ENCODE measurements around the gene IL17A. TPM values are rescaled to one million over a fixed set of nuclear protein-coding genes. Genes with fewer than 3 reads are reported as not detected.
"Not testable (repeated sequence)": the region's sequence is repeated elsewhere in the genome, so short reads cannot be mapped to it uniquely, and the experiment has no call there.

The IL17A gene
- total RNA-seq, 1 donor from 2014 or later, result not detected

DNA sequence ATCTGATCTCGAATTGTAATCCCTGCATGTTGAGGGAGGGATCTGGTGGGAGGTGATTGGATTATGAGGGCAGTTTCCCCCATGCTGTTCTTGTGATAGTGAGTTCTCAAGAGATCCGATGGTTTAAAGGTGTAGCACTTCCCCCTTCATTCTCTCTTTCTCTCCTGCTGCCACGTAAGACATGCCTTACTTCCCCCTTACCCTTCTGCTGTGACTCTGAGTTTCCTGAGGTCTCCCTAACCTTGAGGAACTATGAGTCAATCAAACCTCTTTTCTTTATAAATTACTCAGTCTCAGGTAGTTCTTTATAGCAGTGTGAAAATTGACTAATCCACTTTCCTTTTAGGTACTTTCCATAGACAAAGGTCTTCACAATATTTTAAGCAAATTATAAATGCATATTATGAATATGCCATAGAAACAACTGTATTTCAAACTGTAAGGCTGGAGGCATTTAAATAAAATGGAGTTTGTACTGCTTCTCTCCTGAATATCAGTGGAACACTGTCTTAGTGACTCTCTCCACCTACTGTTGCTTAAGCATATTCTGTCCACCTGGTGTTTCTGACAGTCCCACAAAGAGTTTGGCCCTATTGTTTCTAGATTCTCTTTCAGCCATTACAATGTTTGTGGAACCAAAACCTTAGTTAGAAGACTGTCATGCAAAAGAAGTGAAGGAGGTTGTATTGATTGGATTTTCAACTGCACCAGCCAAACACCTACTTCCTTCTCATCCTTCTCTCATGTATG, 24.3 kb upstream of the IL17A start:
- ATAC-seq, result no peak
- DNase-seq (ENCODE audit: missing footprints), result no peak
- intact Hi-C loops (cut with DNase I), result loop anchor here (5.0 kb wide), 1 partner anchor 70 kb away; no protein-coding TSS in a partner anchor

- no peak for DNase-seq (ENCODE audit: missing footprints)
- ATAC-seq, result no peak
- intact Hi-C loops (cut with DNase I), result loop anchor here (5.0 kb wide), 1 partner anchor 69 kb away; no protein-coding TSS in a partner anchor
Measured at GRCh38 chr6:52162940-52163908, 23.0 kb upstream of the IL17A start.

DNA sequence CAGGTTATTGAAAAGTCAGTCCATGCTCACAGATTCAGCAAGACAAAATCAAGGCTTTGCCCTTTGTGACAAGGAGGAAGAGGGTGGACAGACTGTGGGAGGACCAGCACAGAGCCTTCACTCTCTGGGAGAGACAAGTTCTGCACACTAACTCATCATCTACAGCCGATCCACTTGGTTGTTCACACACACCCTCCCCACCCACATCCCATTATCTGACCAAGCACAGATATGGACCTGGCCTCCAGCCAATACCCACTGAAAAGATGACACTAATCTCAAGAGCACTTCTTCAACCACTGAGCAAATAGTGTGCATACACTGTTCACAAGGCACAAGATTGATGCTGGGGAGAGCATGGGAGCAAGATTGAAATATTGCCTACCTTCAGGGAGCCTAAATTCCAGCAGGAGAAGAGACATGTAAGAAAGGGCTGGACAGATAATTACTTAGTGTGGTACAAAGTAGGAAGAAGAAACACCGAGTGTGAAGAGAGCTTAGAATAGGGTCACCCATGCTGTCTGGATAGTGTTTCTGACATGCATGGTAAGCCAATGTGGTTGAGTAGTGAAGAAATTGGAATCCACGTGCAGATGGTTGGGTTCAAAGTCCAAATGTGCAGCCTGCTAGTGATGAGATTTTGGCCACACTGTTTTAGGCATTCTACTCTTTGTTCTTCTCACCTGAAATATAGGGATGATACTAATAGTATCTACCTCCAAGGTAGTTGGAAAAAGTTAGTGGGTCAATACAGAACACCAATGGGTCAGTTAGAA, 21.7 kb upstream of the IL17A start:
- DNase-seq (ENCODE audit: missing footprints) (no peak), ATAC-seq (no peak)
- intact Hi-C loops (cut with DNase I), result loop anchor here (5.0 kb wide), 1 partner anchor 68 kb away; no protein-coding TSS in a partner anchor

DNA sequence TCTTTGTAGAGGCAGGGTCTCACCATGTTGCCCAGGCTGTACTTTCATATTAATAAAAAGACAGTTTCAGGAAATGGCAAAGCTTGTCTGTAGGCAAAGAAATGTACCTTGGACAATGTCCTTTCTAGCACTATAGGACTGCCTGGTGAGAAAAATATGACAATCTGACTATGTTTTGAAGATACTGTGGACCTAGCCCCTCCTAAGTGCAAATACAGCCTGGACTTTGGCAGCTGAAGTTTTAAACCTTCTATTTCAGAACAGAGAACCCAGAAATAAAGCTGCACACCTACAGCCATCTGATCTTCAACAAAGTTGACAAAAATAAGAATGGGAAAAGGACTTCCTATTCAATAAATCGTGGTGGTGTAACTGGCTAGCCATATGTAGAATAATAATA, 18.9 kb upstream of the IL17A start:
- ATAC-seq (no peak), DNase-seq (ENCODE audit: missing footprints) (no peak)
- intact Hi-C loops (cut with DNase I), result no loop called here

DNA sequence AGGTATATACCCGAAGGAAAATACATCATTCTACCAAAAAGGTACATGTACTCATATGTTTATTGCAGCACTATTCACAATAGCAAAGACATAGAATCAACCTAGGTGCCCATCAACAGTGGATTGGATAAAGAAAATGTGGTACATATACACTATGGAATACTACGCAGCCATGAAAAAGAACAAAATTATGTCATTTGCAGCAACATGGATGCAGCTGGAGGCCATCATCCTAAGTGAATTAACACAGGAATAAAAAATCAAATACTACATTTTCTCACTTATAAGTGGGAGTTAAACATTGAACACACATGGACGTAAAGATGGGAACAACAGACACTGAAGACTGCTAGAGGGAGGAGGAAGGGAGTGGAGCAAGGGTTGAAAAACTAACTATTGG, 17.8 kb upstream of the IL17A start:
- intact Hi-C loops (cut with DNase I); ATAC-seq: not testable (repeated sequence)

DNA sequence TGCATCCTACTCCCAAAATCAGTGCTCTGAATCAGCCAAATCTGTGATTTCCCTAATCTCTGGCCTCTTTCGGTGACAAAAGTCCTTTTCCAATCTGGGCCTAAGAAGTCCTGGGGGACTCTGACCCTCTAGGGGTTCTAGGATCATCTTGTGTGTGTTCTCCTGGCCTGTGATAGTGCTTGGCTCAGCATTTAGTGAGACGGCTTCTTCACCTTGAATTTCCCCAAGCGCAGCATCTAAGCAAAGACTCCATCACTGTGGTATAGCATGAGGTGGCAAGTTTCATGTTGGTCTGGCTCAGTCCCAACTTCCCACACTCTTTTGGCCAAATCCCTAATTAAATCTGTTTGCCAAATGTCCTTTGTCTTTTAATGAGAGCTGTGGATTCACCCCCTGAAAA, 12.1 kb upstream of the IL17A start:
- DNase-seq (ENCODE audit: missing footprints) (no peak), ATAC-seq (no peak)
- intact Hi-C loops (cut with DNase I), result no loop called here

More for the DNA sequence above, 17.8 kb upstream of the IL17A start:
- DNase-seq (ENCODE audit: missing footprints), result not testable (repeated sequence)

- intact Hi-C loops (cut with DNase I), result no loop called here
- DNase-seq (ENCODE audit: missing footprints) (no peak), ATAC-seq (no peak)
Measured at GRCh38 chr6:52176550-52176949, 9.6 kb upstream of the IL17A start.

DNA sequence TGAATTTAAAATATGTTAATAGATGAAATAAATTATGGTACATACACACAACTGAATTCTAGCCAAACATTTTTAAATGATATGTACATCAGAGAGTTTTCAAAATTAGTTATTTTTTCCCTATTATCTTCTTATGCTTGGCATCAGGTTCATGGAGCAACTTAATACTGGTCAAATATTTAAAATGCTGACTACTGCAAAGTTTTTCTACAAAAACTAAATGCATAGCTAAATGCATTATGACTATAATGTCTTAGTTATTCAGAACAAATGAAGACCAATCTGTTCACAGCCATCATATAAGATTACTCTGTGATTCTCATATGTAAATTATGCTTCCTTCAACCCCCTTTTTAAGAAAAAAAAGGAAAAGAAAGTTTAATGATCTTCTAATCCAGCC, 8.2 kb upstream of the IL17A start:
- no peak for ATAC-seq

GRCh38 chr6:52180787-52181558, 5.2 kb upstream of the IL17A start:
- ATAC-seq, result no peak
- DNase-seq (ENCODE audit: missing footprints), result no peak
- intact Hi-C loops (cut with DNase I), result no loop called here

More for the DNA sequence above, 8.2 kb upstream of the IL17A start:
- no peak for DNase-seq (ENCODE audit: missing footprints)
- intact Hi-C loops (cut with DNase I), result no loop called here

DNA sequence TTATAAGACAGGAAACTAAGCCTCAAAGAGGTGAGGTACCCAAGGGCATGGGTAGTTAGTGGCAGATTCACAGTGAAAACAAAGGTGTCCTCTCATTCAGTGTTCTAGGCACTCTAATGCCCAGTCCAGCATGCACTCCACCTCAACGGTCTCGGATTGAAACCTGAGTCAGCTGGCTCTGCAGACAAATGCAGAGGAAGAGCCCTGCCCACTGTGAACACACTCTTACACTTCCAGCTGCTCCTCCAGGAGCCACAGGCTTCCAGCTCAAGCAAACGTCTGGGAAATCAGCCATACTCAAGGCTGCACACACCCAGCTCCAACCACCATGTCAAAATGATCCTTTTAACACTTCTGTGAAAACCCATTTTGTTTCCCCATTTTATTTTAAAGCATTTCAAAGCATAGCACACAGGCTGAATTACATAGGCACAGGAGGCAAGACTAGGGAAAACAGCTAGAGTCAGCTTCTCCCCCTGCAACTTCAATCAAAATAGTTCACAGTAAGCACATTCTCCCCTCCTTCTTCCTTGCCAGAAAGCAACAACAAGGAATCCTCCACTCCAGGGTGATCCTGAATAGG, 3.0 kb upstream of the IL17A start:
- intact Hi-C loops (cut with DNase I), result no loop called here
- no peak for DNase-seq (ENCODE audit: missing footprints)
- no peak for ATAC-seq

GRCh38 chr6:52186480-52186879, 305 bp downstream of the IL17A start:
- ATAC-seq (no peak), DNase-seq (ENCODE audit: missing footprints) (no peak)
- intact Hi-C loops (cut with DNase I), result no loop called here

- ATAC-seq (no peak), DNase-seq (ENCODE audit: missing footprints) (no peak)
Measured at GRCh38 chr6:52187098-52187497, 923 bp downstream of the IL17A start.

DNA sequence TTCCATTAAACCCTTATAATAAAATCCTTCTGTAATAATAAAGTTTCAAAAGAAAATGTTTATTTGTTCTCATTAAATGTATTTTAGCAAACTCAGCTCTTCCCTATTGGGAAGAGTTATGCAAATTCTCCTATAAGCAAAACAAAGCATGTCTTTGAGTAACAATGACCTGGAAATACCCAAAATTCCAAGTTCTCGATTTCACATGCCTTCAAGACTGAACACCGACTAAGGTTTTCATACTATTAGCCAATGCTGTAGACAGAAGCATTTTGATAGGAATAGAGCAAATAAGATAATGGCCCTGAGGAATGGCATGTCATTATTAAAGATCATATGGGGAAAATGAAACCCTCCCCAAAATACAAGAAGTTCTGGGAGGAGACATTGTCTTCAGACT, 3.8 kb downstream of the IL17A start:
- ATAC-seq (no peak), DNase-seq (ENCODE audit: missing footprints) (no peak)
- intact Hi-C loops (cut with DNase I), result no loop called here

More at GRCh38 chr6:52187098-52187497, 923 bp downstream of the IL17A start:
- intact Hi-C loops (cut with DNase I), result no loop called here

DNA sequence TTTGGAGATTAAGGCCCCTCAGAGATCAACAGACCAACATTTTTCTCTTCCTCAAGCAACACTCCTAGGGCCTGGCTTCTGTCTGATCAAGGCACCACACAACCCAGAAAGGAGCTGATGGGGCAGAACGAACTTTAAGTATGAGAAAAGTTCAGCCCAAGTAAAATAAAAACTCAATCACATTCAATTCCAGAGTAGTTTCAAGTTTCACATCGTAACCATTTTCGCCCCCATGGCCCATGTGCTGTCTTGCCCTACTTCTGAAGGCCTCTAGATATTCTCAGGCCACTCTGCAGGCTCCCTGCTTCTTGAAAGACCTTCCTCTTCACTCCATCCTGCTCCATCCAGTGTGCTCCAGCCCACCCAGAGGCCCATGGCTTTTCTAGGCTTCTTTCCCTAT, 4.2 kb downstream of the IL17A start:
- intact Hi-C loops (cut with DNase I), result no loop called here
- ATAC-seq (no peak), DNase-seq (ENCODE audit: missing footprints) (no peak)

- DNase-seq (ENCODE audit: missing footprints), result no peak
- intact Hi-C loops (cut with DNase I), result no loop called here
- no peak for ATAC-seq
Measured at GRCh38 chr6:52191824-52192223, 5.6 kb downstream of the IL17A start.

GRCh38 chr6:52195886-52196285, 9.7 kb downstream of the IL17A start:
- DNase-seq (ENCODE audit: missing footprints) (no peak), ATAC-seq (no peak)
- intact Hi-C loops (cut with DNase I), result no loop called here

GRCh38 chr6:52200088-52200487, 13.9 kb downstream of the IL17A start:
- DNase-seq (ENCODE audit: missing footprints); intact Hi-C loops (cut with DNase I); ATAC-seq: not testable (repeated sequence)

DNA sequence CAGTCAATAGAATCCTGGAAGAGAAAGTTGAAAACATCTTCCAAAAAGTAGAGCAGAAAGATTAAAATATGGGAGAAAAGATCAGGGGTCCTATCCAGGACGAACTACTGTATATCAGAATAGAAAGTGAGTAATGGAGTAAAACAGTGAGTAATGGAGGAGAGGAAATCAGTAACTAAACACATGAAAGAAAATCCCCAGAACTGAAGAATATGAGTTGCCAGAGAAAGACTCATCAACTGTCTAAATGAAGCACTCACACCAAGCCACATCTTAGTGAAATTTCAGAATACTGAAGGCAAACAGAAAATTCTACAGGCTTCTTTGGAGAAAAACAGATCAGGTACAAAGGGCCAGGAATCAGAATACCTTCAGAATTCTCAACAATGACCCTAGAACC, 14.9 kb downstream of the IL17A start:
- DNase-seq (ENCODE audit: missing footprints), result no peak
- ATAC-seq, result no peak
- intact Hi-C loops (cut with DNase I), result no loop called here
